Stimulated activated naive B cell treated with anti-CD40 and anti-IgM and Interleukin-4, amounts not matched to agents 10 μg/mL and 1 μg/mL and 100 μg/mL, for 72 hours (primary cell): ENCODE measurements around the gene TMEM198.

Experiments used
- ATAC-seq, 2 donors: fragments of 150-1000 bp; cut with Tn5 transposase; replicated peaks; 2 replicates each; pipeline ENCODE4 v1.10.0; 2021; ENCODE audit warnings: moderate library complexity in 1 of 2
- DNase-seq: peaks from one replicate; pipeline ENCODE4 v3.0.0; 2021
- H3K27ac Mint-ChIP-seq: one replicate; pipeline ENCODE4 v1.8.0; 2022; ENCODE audit warnings: mild to moderate bottlenecking, mixed read lengths
- H3K27me3 Mint-ChIP-seq, 2 donors: one replicate each; pipeline ENCODE4 v1.8.0; 2022; ENCODE audit warnings: mixed read lengths in 2 of 2
- H3K36me3 Mint-ChIP-seq, 2 donors: one replicate each; pipeline ENCODE4 v1.8.0; 2022; ENCODE audit warnings: mixed read lengths in 2 of 2, mild to moderate bottlenecking in 1 of 2
- H3K4me1 Mint-ChIP-seq, 2 donors: one replicate each; pipeline ENCODE4 v1.8.0; 2022; ENCODE audit warnings: mixed read lengths in 2 of 2, mild to moderate bottlenecking in 1 of 2
- H3K4me3 Mint-ChIP-seq, 2 donors: one replicate each; pipeline ENCODE4 v1.8.0; 2022; ENCODE audit warnings: mild to moderate bottlenecking in 2 of 2, mixed read lengths in 2 of 2, moderate library complexity in 1 of 2
- H3K9me3 Mint-ChIP-seq, 2 donors: one replicate each; pipeline ENCODE4 v1.8.0; 2022; ENCODE audit warnings: mixed read lengths in 2 of 2, mild to moderate bottlenecking in 1 of 2

Gene TMEM198

GRCh38 chr2:219543596-219544358 is at the start of gene TMEM198, which contains the start of gene CHPF:
TMEM198 (plus strand) TSS chr2:219544028; CDS start chr2:219544728, 700 bp downstream.
CHPF (minus strand) TSS chr2:219543809; CDS start chr2:219543538, 271 bp downstream.
- peaks cover 58 to 87% of the 10 kb centered on the region in 2 donors for H3K27me3 Mint-ChIP-seq
- H3K9me3 Mint-ChIP-seq, result no peaks in the 10 kb centered on the region
- peak; percentile 79 to 81 for ATAC-seq
- H3K27ac Mint-ChIP-seq, result peak within 1 kb of the TSS; percentile 90
- peak; percentile 92 for DNase-seq
- H3K4me1 Mint-ChIP-seq, result peaks cover 14 to 29% of the 10 kb centered on the region in 2 donors
- peak within 1 kb of the TSS; percentile 83 to 84 for H3K4me3 Mint-ChIP-seq
- peaks cover 17 to 29% of the 10 kb centered on the region in 2 donors for H3K36me3 Mint-ChIP-seq

GRCh38 chr2:219494952-219495530 is 48.8 kb upstream of the TMEM198 start:
- Mint-ChIP-seq H3K4me3 (no peak overlapping the region), H3K27ac (no peak overlapping the region), H3K9me3 (no peaks in the 10 kb centered on the region), H3K4me1 (peaks cover 28 to 44% of the 10 kb centered on the region in 2 donors), H3K27me3 (peaks cover 65 to 72% of the 10 kb centered on the region in 2 donors), H3K36me3 (peaks cover 5 to 9% of the 10 kb centered on the region in 2 donors)
- no peak for ATAC-seq
- no peak for DNase-seq

- H3K4me3 Mint-ChIP-seq, result no peak overlapping the region
- peak; percentile 31 for DNase-seq
- no peak overlapping the region for H3K27ac Mint-ChIP-seq
- H3K36me3 Mint-ChIP-seq, result peaks cover 5 to 9% of the 10 kb centered on the region in 2 donors
- H3K27me3 Mint-ChIP-seq, result peaks cover 61 to 66% of the 10 kb centered on the region in 2 donors
- peak; percentile 12 to 16 for ATAC-seq
- no peaks in the 10 kb centered on the region for H3K9me3 Mint-ChIP-seq
- peaks cover 28 to 48% of the 10 kb centered on the region in 2 donors for H3K4me1 Mint-ChIP-seq
These were observed 48.2 kb upstream of the TMEM198 start for GRCh38 chr2:219495531-219496122.

GRCh38 chr2:219496247-219496824 is 47.5 kb upstream of the TMEM198 start:
- Mint-ChIP-seq H3K9me3 (no peaks in the 10 kb centered on the region), H3K4me3 (peak overlapping the region; percentile 6 to 42), H3K4me1 (peaks cover 29 to 48% of the 10 kb centered on the region in 2 donors), H3K27ac (peak overlapping the region; percentile 26), H3K27me3 (peaks cover 56 to 63% of the 10 kb centered on the region in 2 donors), H3K36me3 (peaks cover 6 to 11% of the 10 kb centered on the region in 2 donors)
- no peak for ATAC-seq
- DNase-seq, result no peak

- ATAC-seq (no peak), DNase-seq (no peak)
- Mint-ChIP-seq H3K27ac (no peak overlapping the region), H3K9me3 (no peaks in the 10 kb centered on the region), H3K27me3 (peaks cover 52 to 59% of the 10 kb centered on the region in 2 donors), H3K36me3 (peaks cover 12 to 17% of the 10 kb centered on the region in 2 donors), H3K4me1 (peaks cover 33 to 48% of the 10 kb centered on the region in 2 donors), H3K4me3 (peak overlapping the region; percentile 91 to 94)
These were observed 46.9 kb upstream of the TMEM198 start for GRCh38 chr2:219496825-219497494.

GRCh38 chr2:219497495-219498279 is 46.1 kb upstream of the TMEM198 start:
- peaks cover 45 to 51% of the 10 kb centered on the region in 2 donors for H3K27me3 Mint-ChIP-seq
- DNase-seq (no peak), ATAC-seq (peak; percentile 11 to 19)
- no peaks in the 10 kb centered on the region for H3K9me3 Mint-ChIP-seq
- H3K36me3 Mint-ChIP-seq, result peaks cover 13 to 22% of the 10 kb centered on the region in 2 donors
- peaks cover 33 to 48% of the 10 kb centered on the region in 2 donors for H3K4me1 Mint-ChIP-seq
- peak overlapping the region; percentile 91 to 94 for H3K4me3 Mint-ChIP-seq
- H3K27ac Mint-ChIP-seq, result peak overlapping the region; percentile 93

GRCh38 chr2:219498280-219499057 is 45.4 kb upstream of the TMEM198 start, which contains the start of gene GMPPA:
GMPPA (plus strand) TSS chr2:219498891; CDS start chr2:219499976, 1,085 bp downstream.
- Mint-ChIP-seq H3K27me3 (peaks cover 37 to 44% of the 10 kb centered on the region in 2 donors), H3K27ac (peak within 1 kb of the TSS; percentile 93)

GRCh38 chr2:219499058-219499307 is 44.8 kb upstream of the TMEM198 start:
- H3K27me3 Mint-ChIP-seq, result peaks cover 32 to 38% of the 10 kb centered on the region in 2 donors
- H3K4me3 Mint-ChIP-seq, result peak overlapping the region; percentile 91 to 94
- H3K9me3 Mint-ChIP-seq, result no peaks in the 10 kb centered on the region
- H3K4me1 Mint-ChIP-seq, result peaks cover 33 to 48% of the 10 kb centered on the region in 2 donors
- DNase-seq (no peak), ATAC-seq (no peak)
- H3K36me3 Mint-ChIP-seq, result peaks cover 18 to 28% of the 10 kb centered on the region in 2 donors
- H3K27ac Mint-ChIP-seq, result peak overlapping the region; percentile 93

More at GRCh38 chr2:219498280-219499057, 45.4 kb upstream of the TMEM198 start, which contains the start of gene GMPPA:
- DNase-seq (peak; percentile 95), ATAC-seq (peak; percentile 95 to 96)
- Mint-ChIP-seq H3K4me1 (peaks cover 33 to 48% of the 10 kb centered on the region in 2 donors), H3K4me3 (peak within 1 kb of the TSS; percentile 91 to 94), H3K36me3 (peaks cover 14 to 24% of the 10 kb centered on the region in 2 donors), H3K9me3 (no peaks in the 10 kb centered on the region)

- Mint-ChIP-seq H3K4me1 (peaks cover 33 to 48% of the 10 kb centered on the region in 2 donors), H3K9me3 (no peaks in the 10 kb centered on the region)
These were observed 44.3 kb upstream of the TMEM198 start for GRCh38 chr2:219499555-219499954.

GRCh38 chr2:219500135-219500534 is 43.7 kb upstream of the TMEM198 start:
- peaks cover 28 to 29% of the 10 kb centered on the region in 2 donors for H3K27me3 Mint-ChIP-seq
- no peaks in the 10 kb centered on the region for H3K9me3 Mint-ChIP-seq
- no peak for DNase-seq
- H3K4me1 Mint-ChIP-seq, result peaks cover 33 to 46% of the 10 kb centered on the region in 2 donors
- H3K36me3 Mint-ChIP-seq, result peaks cover 28 to 39% of the 10 kb centered on the region in 2 donors
- H3K4me3 Mint-ChIP-seq, result peak overlapping the region; percentile 91 to 94
- no peak overlapping the region for H3K27ac Mint-ChIP-seq
- ATAC-seq, result no peak

More at GRCh38 chr2:219499555-219499954, 44.3 kb upstream of the TMEM198 start:
- ATAC-seq, result no peak
- peaks cover 31 to 33% of the 10 kb centered on the region in 2 donors for H3K27me3 Mint-ChIP-seq
- peaks cover 24 to 33% of the 10 kb centered on the region in 2 donors for H3K36me3 Mint-ChIP-seq
- no peak for DNase-seq
- H3K4me3 Mint-ChIP-seq, result peak overlapping the region; percentile 91 to 94
- H3K27ac Mint-ChIP-seq, result peak overlapping the region; percentile 93

- DNase-seq (no peak), ATAC-seq (no peak)
- Mint-ChIP-seq H3K27ac (no peak overlapping the region), H3K4me1 (peaks cover 25 to 33% of the 10 kb centered on the region in 2 donors), H3K36me3 (peaks cover 43 to 56% of the 10 kb centered on the region in 2 donors), H3K9me3 (no peaks in the 10 kb centered on the region), H3K27me3 (peaks cover 15 to 19% of the 10 kb centered on the region in 2 donors), H3K4me3 (no peak overlapping the region)
These were observed 42.0 kb upstream of the TMEM198 start for GRCh38 chr2:219501849-219502248.

- no peak for ATAC-seq
- H3K36me3 Mint-ChIP-seq, result peaks cover 50 to 64% of the 10 kb centered on the region in 2 donors
- H3K27me3 Mint-ChIP-seq, result peaks cover 11 to 13% of the 10 kb centered on the region in 2 donors
- H3K4me1 Mint-ChIP-seq, result peaks cover 21 to 32% of the 10 kb centered on the region in 2 donors
- no peaks in the 10 kb centered on the region for H3K9me3 Mint-ChIP-seq
- DNase-seq, result no peak
- no peak overlapping the region for H3K27ac Mint-ChIP-seq
- no peak overlapping the region for H3K4me3 Mint-ChIP-seq
These were observed 41.2 kb upstream of the TMEM198 start for GRCh38 chr2:219502618-219503017.
